AG04450 (cell line): ENCODE data around the gene RAB11FIP3. TPM values are rescaled to one million over a fixed set of nuclear protein-coding genes. Genes with fewer than 3 reads are reported as not detected.
A peak's percentile ranks its signal among the peaks of the same experiment; 100 is the strongest.

Experiments
- CTCF ChIA-PET: fragments of 300-600, 350-600 bp; formaldehyde crosslinking; extraction: SDS; loops from one replicate; lab custom pipeline; 2022; ENCODE audit warnings: antibody characterized with exemption, inconsistent platforms; lab: Charles Lee
- POLR2A ChIA-PET: fragments of 350-600 bp; formaldehyde crosslinking; extraction: SDS; loops from one replicate; lab custom pipeline; 2021; ENCODE audit warnings: antibody characterized with exemption, inconsistent platforms; lab: Yijun Ruan, JAX
- DNase-seq: peaks from one replicate; pipeline ENCODE4 v3.0.0-alpha.2; 2011; ENCODE audit warnings: low read depth, low spot score
- H3K27ac ChIP-seq: one replicate; pipeline ENCODE4 v1.5.1; 2012; ENCODE audit warnings: low read depth, low read length, control low read depth
- H3K27me3 ChIP-seq: one replicate; pipeline ENCODE4 v1.6.0; 2012; ENCODE audit warnings: low read length; ENCODE audit not compliant: control insufficient read depth, insufficient read depth
- H3K4me3 ChIP-seq: 2 replicates; pipeline ENCODE4 v1.5.1; 2011; ENCODE audit warnings: mild to moderate bottlenecking, low read depth, low read length, control low read depth
- H3K9me3 ChIP-seq: 2 replicates; pipeline ENCODE4 v1.5.1; 2012; ENCODE audit warnings: low read length; ENCODE audit not compliant: control insufficient read depth, insufficient read depth
- CTCF ChIP-seq: IDR thresholded peaks from 2 replicates; pipeline ENCODE4 v1.5.1; 2011; ENCODE audit warnings: low read depth, low read length, control low read depth, inconsistent platforms
- polyA plus RNA-seq: library from polyadenylated mRNA; depleted of rRNA; stranded (reverse); fragments of >200 nt; gene quantifications from 2 replicates; pipeline ENCODE4 v1.2.3, GENCODE V29; 2011

Gene RAB11FIP3
- polyA plus RNA-seq, 1 experiment, result 6.9 TPM

- peak overlapping the region; percentile 52 for H3K27ac ChIP-seq
- H3K27me3 ChIP-seq, result no peaks in the 10 kb centered on the region
- ChIA-PET POLR2A (interaction anchor here (1.9 kb wide), 1 partner anchor 11 kb away, joined by 7 read pairs; no protein-coding TSS in a partner anchor), CTCF (interaction anchor here (0.5 kb wide), 1 partner anchor 27 kb away, joined by 3 read pairs; no protein-coding TSS in a partner anchor)
- H3K9me3 ChIP-seq, result no peaks in the 10 kb centered on the region; the same call in 1 of the 2 replicates
- peak overlapping the region; percentile 78 for H3K4me3 ChIP-seq
- DNase-seq, result no peak
- TF ChIP-seq CTCF, result no peak
Observed at GRCh38 chr16:529012-529575, 103.6 kb downstream of the RAB11FIP3 start.

- no peak overlapping the region; the same call in 1 of the 2 replicates for H3K4me3 ChIP-seq
- CTCF ChIA-PET, result interaction anchor here (0.5 kb wide), 1 partner anchor 177 kb away, joined by 4 read pairs; no protein-coding TSS in a partner anchor
- H3K9me3 ChIP-seq, result no peaks in the 10 kb centered on the region; the same call in 1 of the 2 replicates
- H3K27ac ChIP-seq, result no peak overlapping the region
- TF ChIP-seq CTCF, result no peak
- no peak for DNase-seq
- POLR2A ChIA-PET, result no interaction called here
- H3K27me3 ChIP-seq, result no peaks in the 10 kb centered on the region
Observed at GRCh38 chr16:530111-530817, 104.8 kb downstream of the RAB11FIP3 start.

- DNase-seq, result no peak
- Histone ChIP-seq H3K27me3 (no peaks in the 10 kb centered on the region), H3K4me3 (no peak overlapping the region), H3K27ac (no peak overlapping the region), H3K9me3 (no peaks in the 10 kb centered on the region; the same call in 1 of the 2 replicates)
- TF ChIP-seq CTCF, result no peak
- CTCF ChIA-PET, result interaction anchor here (0.6 kb wide), 1 partner anchor 1969 kb away, joined by 3 read pairs; no protein-coding TSS in a partner anchor
- POLR2A ChIA-PET, result no interaction called here
Observed at GRCh38 chr16:531494-532125, 106.2 kb downstream of the RAB11FIP3 start.

- Histone ChIP-seq H3K9me3 (peaks cover 10% of the 10 kb centered on the region; the same call in 1 of the 2 replicates), H3K4me3 (no peak overlapping the region), H3K27ac (no peak overlapping the region), H3K27me3 (no peaks in the 10 kb centered on the region)
- DNase-seq, result no peak
- ChIA-PET CTCF (no interaction called here), POLR2A (no interaction called here)
- no peak for TF ChIP-seq CTCF
Observed at GRCh38 chr16:533391-534123, 108.1 kb downstream of the RAB11FIP3 start.
